ENCODE results near the gene RABAC1.
"Not testable (repeated sequence)": the region's sequence is repeated elsewhere in the genome, so short reads cannot be mapped to it uniquely, and the experiment has no call there.

Gene RABAC1

DNA sequence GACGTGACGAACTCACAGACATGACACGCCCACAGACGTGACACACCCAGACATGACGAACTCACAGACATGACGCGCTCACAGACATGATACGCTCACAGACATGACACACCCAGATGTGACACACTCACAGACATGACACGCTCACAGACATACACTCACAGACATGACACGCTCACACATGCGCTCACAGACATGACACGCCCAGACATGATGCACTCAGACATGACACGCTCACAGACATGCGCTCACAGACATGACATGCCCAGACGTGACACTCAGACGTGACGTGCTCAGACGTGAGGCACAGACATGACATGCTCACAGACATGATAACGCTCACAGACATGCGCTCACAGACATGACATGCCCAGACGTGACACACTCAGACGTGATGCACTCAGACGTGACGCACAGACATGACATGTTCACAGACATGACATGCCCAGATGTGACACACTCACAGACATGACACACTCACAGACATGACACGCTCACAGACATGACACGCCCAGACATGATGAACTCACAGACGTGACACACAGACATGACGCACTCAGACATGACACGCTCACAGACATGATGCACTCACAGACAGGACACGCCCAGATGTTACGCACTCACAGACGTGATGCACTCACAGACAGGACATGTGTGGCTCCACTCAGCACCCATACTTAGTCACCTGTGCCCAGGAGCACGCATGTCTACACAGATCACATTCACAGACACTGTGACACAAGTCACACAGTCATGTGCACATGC lies 39.0 kb downstream of the RABAC1 start:
- no peak overlapping the region for H3K27ac ChIP-seq (ENCODE audit: low read depth, low read length)
- no peaks in the 10 kb centered on the region for H3K9me3 ChIP-seq (ENCODE audit: control insufficient read depth, insufficient read depth, low read length)
- H3K4me1 ChIP-seq (ENCODE audit: control insufficient read depth, insufficient read depth, low read length): no peaks in the 10 kb centered on the region; the same call in 1 of the 2 replicates
- H3K4me3 ChIP-seq (ENCODE audit: low read depth, low read length): no peak overlapping the region
- H3K9ac ChIP-seq (ENCODE audit: low read depth, low read length): no peak overlapping the region
- H3K27me3 ChIP-seq (ENCODE audit: control insufficient read depth, insufficient read depth, low read length): peaks cover 97% of the 10 kb centered on the region
- no peaks in the 10 kb centered on the region for H3K36me3 ChIP-seq (ENCODE audit: control insufficient read depth, insufficient read depth, low read length)

GRCh38 chr19:41918653-41919244 lies 40.4 kb downstream of the RABAC1 start:
- Histone ChIP-seq H3K36me3 (ENCODE audit: control insufficient read depth, insufficient read depth, low read length) (no peaks in the 10 kb centered on the region), H3K27me3 (ENCODE audit: control insufficient read depth, insufficient read depth, low read length) (peaks cover 98% of the 10 kb centered on the region), H3K9me3 (ENCODE audit: control insufficient read depth, insufficient read depth, low read length) (no peaks in the 10 kb centered on the region), H3K4me1 (ENCODE audit: control insufficient read depth, insufficient read depth, low read length) (no peaks in the 10 kb centered on the region; the same call in 1 of the 2 replicates), H3K27ac (ENCODE audit: low read depth, low read length) (no peak overlapping the region), H3K9ac (ENCODE audit: low read depth, low read length) (no peak overlapping the region), H3K4me3 (ENCODE audit: low read depth, low read length) (no peak overlapping the region)

DNA sequence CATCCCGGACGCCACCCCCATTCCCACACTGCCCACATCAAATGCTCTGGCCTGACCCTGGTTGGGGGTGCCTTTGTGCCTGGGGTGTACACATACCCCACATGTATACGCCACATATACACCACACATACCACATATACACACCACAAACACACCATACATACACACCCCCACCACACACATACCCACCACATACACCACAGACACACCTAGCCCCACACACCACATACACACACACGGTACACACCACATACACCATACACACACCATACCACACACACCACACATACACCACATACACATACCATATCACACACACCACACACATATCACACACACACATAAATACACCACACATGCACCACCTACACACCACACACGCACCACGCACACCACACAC lies 41.0 kb downstream of the RABAC1 start:
- Histone ChIP-seq H3K27ac (ENCODE audit: low read depth, low read length) (no peak overlapping the region), H3K36me3 (ENCODE audit: control insufficient read depth, insufficient read depth, low read length) (no peaks in the 10 kb centered on the region), H3K9ac (ENCODE audit: low read depth, low read length) (no peak overlapping the region), H3K4me1 (ENCODE audit: control insufficient read depth, insufficient read depth, low read length) (no peaks in the 10 kb centered on the region; the same call in 1 of the 2 replicates), H3K9me3 (ENCODE audit: control insufficient read depth, insufficient read depth, low read length) (no peaks in the 10 kb centered on the region), H3K27me3 (ENCODE audit: control insufficient read depth, insufficient read depth, low read length) (peaks cover 100% of the 10 kb centered on the region), H3K4me3 (ENCODE audit: low read depth, low read length) (no peak overlapping the region)

DNA sequence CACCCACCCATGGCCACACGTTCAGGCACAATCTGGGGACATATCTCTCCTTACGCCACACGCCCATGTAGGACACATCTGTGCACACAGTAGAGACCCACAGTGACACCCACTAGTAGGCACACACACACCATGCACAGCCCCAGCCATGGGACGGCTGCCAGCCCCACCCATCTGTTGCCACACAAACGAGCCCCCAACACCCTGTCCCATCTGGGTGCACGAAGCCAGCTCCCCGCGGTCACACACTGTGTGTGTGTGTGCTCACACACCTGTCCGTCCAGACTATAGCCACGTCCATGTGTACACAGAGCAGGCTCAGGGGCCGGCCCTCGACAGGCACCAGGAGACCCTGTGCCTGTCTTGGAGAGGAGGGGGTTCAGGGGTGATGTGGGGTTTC lies 41.4 kb downstream of the RABAC1 start:
- H3K9me3 ChIP-seq (ENCODE audit: control insufficient read depth, insufficient read depth, low read length): no peaks in the 10 kb centered on the region
- H3K4me1 ChIP-seq (ENCODE audit: control insufficient read depth, insufficient read depth, low read length): no peaks in the 10 kb centered on the region; the same call in 1 of the 2 replicates
- peaks cover 100% of the 10 kb centered on the region for H3K27me3 ChIP-seq (ENCODE audit: control insufficient read depth, insufficient read depth, low read length)
- no peak overlapping the region for H3K9ac ChIP-seq (ENCODE audit: low read depth, low read length)
- H3K36me3 ChIP-seq (ENCODE audit: control insufficient read depth, insufficient read depth, low read length): no peaks in the 10 kb centered on the region
- H3K27ac ChIP-seq (ENCODE audit: low read depth, low read length): no peak overlapping the region
- no peak overlapping the region for H3K4me3 ChIP-seq (ENCODE audit: low read depth, low read length)

- Histone ChIP-seq H3K27me3 (ENCODE audit: control insufficient read depth, insufficient read depth, low read length) (peaks cover 100% of the 10 kb centered on the region), H3K4me3 (ENCODE audit: low read depth, low read length) (no peak overlapping the region), H3K36me3 (ENCODE audit: control insufficient read depth, insufficient read depth, low read length) (no peaks in the 10 kb centered on the region), H3K9ac (ENCODE audit: low read depth, low read length) (no peak overlapping the region), H3K27ac (ENCODE audit: low read depth, low read length) (no peak overlapping the region), H3K4me1 (ENCODE audit: control insufficient read depth, insufficient read depth, low read length) (peaks cover 5% of the 10 kb centered on the region; the same call in 1 of the 2 replicates), H3K9me3 (ENCODE audit: control insufficient read depth, insufficient read depth, low read length) (no peaks in the 10 kb centered on the region)
These were observed 43.2 kb downstream of the RABAC1 start for GRCh38 chr19:41915776-41916414.

DNA sequence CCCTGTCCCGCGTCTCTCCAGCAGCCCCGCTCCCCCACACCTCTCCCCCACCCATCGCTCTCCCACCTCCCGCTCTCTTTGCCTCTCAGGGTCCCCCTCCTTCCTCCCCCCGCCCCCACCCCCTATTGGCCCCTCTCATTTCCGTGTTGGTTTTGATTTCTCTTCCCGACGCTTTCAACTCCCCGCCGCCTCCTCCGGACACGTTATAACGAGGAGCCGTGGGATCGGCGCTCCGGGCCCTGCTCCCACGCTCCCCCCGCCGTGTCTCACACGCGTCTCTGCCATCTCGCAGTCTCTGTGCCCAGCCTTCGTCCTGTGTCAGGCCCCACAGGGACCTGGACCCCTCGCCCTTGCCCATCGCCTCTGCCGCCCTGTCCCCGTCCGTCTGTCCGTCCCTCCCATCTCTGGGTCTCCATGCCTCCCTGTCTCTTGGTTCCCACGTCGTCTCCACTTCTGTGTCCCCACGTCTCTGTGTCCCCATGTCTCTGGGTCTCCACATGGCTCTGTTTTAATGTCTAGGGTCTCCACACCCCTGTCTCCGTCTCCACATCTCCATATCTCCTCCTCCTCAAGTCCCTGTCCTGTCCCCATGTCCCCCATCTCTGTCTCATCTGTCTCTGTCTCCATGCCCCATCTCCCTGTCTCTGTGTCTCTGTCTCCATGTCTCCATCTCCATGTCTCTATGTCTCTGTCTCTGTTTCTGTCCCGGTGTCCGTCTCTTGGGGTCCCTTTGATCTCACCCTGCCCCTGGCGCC lies 43.9 kb downstream of the RABAC1 start:
- H3K27ac ChIP-seq (ENCODE audit: low read depth, low read length): no peak overlapping the region
- H3K4me1 ChIP-seq (ENCODE audit: control insufficient read depth, insufficient read depth, low read length): peaks cover 5% of the 10 kb centered on the region; the same call in 1 of the 2 replicates
- peaks cover 100% of the 10 kb centered on the region for H3K27me3 ChIP-seq (ENCODE audit: control insufficient read depth, insufficient read depth, low read length)
- H3K36me3 ChIP-seq (ENCODE audit: control insufficient read depth, insufficient read depth, low read length): no peaks in the 10 kb centered on the region
- no peak overlapping the region for H3K9ac ChIP-seq (ENCODE audit: low read depth, low read length)
- no peak overlapping the region for H3K4me3 ChIP-seq (ENCODE audit: low read depth, low read length)
- no peaks in the 10 kb centered on the region for H3K9me3 ChIP-seq (ENCODE audit: control insufficient read depth, insufficient read depth, low read length)

- H3K4me1 ChIP-seq (ENCODE audit: control insufficient read depth, insufficient read depth, low read length); H3K9ac ChIP-seq (ENCODE audit: low read depth, low read length); H3K4me3 ChIP-seq (ENCODE audit: low read depth, low read length); H3K27ac ChIP-seq (ENCODE audit: low read depth, low read length); H3K36me3 ChIP-seq (ENCODE audit: control insufficient read depth, insufficient read depth, low read length); H3K9me3 ChIP-seq (ENCODE audit: control insufficient read depth, insufficient read depth, low read length): not testable (repeated sequence)
- H3K27me3 ChIP-seq (ENCODE audit: control insufficient read depth, insufficient read depth, low read length): peaks cover 100% of the 10 kb centered on the region
These were observed 44.7 kb downstream of the RABAC1 start for GRCh38 chr19:41914424-41914834.

DNA sequence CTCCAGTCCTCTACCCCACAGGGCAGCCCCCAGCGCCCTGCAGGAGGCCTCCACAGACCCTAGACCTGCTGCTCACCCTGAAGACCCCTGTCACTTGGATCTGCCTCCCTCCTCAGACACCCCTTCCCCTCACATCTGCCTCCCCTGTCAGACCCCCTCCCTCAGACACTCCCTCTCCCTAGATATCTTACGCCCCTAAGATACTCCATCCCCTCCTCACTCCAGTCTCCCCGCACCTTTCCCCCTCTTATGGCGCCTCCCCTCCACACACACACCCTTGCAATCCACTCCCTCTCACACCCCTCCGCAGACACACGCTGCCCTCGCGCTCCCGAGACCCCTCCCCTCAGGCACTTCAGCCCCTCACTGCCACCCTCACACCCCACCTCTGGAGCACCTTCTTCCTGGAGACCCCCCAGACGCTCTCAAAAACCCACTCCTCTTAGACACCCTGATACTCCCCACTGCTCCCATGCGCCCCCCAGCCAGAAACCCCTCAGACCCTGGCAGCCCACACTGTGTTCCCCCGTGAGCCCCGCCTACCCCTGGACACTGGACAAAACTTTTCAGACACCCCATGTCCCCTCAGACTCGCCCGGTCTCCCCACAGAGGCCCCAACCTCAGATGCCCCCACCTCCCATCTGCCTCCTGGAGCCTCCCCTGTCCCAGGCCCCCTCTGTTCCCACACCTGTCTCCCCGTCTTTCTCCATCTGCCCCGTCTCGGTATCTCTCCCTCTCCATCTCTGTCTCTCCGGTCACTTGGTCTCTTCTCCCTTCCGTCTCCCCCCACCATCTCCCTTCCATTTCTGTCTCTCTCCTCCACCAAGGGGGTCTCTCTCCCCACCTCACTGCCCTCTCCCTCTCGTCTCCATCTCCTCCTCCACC lies 45.3 kb downstream of the RABAC1 start:
- Histone ChIP-seq H3K9me3 (ENCODE audit: control insufficient read depth, insufficient read depth, low read length) (no peaks in the 10 kb centered on the region), H3K27ac (ENCODE audit: low read depth, low read length) (no peak overlapping the region), H3K9ac (ENCODE audit: low read depth, low read length) (no peak overlapping the region), H3K36me3 (ENCODE audit: control insufficient read depth, insufficient read depth, low read length) (no peaks in the 10 kb centered on the region), H3K4me3 (ENCODE audit: low read depth, low read length) (peak overlapping the region; percentile 51; the same call in 1 of the 2 replicates), H3K27me3 (ENCODE audit: control insufficient read depth, insufficient read depth, low read length) (peaks cover 100% of the 10 kb centered on the region), H3K4me1 (ENCODE audit: control insufficient read depth, insufficient read depth, low read length) (peaks cover 5% of the 10 kb centered on the region; the same call in 1 of the 2 replicates)

GRCh38 chr19:41912899-41913537 lies 46.1 kb downstream of the RABAC1 start:
- Histone ChIP-seq H3K27me3 (ENCODE audit: control insufficient read depth, insufficient read depth, low read length) (peaks cover 98% of the 10 kb centered on the region), H3K4me1 (ENCODE audit: control insufficient read depth, insufficient read depth, low read length) (peaks cover 5% of the 10 kb centered on the region; the same call in 1 of the 2 replicates), H3K27ac (ENCODE audit: low read depth, low read length) (no peak overlapping the region), H3K36me3 (ENCODE audit: control insufficient read depth, insufficient read depth, low read length) (no peaks in the 10 kb centered on the region), H3K9me3 (ENCODE audit: control insufficient read depth, insufficient read depth, low read length) (no peaks in the 10 kb centered on the region), H3K4me3 (ENCODE audit: low read depth, low read length) (peak overlapping the region; percentile 51), H3K9ac (ENCODE audit: low read depth, low read length) (no peak overlapping the region)

Measured in HUES48 (cell line).